Measurements from ENCODE around the gene ASCL5. TPM values are rescaled to one million over a fixed set of nuclear protein-coding genes. Genes with fewer than 3 reads are reported as not detected.

Gene ASCL5
- total and polyA plus RNA-seq, 9 of the 15 experiments (the other 6 are each of a cell fraction or from before 2014, with no cell fraction given) = 0.09 TPM; not detected in 8

DNA sequence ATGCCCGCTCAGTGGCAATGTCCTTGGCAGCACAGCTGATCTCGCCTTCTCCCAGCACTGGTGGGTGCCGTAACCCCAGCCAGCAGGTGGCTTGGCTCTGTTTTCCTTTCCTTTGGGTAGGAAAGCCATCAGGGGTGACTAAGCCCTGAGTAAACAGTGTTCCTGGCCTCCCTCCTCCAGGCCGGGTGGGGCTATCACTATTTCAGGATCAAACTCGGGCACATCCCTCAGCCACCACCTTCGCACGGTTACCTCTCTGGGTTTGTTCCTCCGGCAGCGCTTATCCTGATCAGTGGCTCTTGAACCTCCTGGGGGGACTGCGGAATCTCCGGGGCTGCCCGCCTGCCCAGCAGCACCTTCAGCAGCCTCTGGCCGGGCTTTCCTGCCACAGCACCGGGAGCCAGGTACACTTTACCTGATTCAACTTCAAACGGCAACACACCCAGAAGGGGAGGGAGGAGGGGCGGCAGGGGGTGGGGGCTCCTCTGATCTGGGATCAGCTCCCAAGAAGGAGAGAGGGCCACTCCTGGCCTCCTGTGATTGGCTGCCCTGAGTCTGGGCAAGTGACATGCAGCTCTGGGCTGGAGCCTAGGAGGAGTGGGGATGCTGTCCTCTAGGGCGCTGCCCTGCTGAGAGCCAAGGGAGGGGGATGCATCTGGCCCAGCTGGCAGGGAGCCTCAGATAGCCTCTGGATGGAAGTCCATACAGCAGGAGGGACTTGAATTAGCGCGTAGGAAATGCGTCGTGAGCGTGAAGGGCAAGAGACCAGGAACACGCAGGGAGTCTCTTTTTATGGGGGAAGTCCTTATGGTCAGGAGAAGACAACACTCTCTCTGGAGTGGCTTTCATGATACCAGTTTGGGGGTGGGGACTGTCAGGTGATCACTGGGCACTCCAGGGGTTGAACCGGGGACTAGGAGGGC, at the start of gene ASCL5 (continued):
- TF ChIP-seq JUND (IDR thresholded peaks at IDR 0.05; ENCODE audit: borderline replicate concordance, low read depth, low read length) (peak; percentile 67), JUND (tag; IDR thresholded peaks at IDR 0.05; ENCODE audit: borderline replicate concordance, low read depth, low read length) (peak; percentile 56; the same call in 1 of the 3 replicates), ZC3H4 (CRISPR knock-in tag; IDR thresholded peaks at IDR 0.05; ENCODE audit: borderline replicate concordance) (no peak), RBFOX2 (IDR thresholded peaks at IDR 0.05; ENCODE audit: low read depth, low read length) (no peak), MAFK (IDR thresholded peaks at IDR 0.05; ENCODE audit: low read length) (no peak), CBX3 (IDR thresholded peaks at IDR 0.05; ENCODE audit: borderline replicate concordance in 1 of 2, low read length in 2 of 2) (no peak), MTA1 (IDR thresholded peaks at IDR 0.05; ENCODE audit: borderline replicate concordance) (no peak), FOXA3 (CRISPR knock-in tag; conservative IDR thresholded peaks at IDR 0.05 in 1 of 2, IDR thresholded peaks at IDR 0.05 in 1 of 2) (peak; percentile 73 to 84; a peak in 3 of 4 replicates), GTF2A2 (tag; IDR thresholded peaks at IDR 0.05) (no peak), FOSL1 (tag; conservative IDR thresholded peaks at IDR 0.05) (peak; percentile 83)
- TF ChIP-seq, protein P1, sequence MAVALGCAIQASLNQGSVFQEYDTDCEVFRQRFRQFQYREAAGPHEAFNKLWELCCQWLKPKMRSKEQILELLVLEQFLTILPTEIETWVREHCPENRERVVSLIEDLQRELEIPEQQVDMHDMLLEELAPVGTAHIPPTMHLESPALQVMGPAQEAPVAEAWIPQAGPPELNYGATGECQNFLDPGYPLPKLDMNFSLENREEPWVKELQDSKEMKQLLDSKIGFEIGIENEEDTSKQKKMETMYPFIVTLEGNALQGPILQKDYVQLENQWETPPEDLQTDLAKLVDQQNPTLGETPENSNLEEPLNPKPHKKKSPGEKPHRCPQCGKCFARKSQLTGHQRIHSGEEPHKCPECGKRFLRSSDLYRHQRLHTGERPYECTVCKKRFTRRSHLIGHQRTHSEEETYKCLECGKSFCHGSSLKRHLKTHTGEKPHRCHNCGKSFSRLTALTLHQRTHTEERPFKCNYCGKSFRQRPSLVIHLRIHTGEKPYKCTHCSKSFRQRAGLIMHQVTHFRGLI (CRISPR knock-in tag; IDR thresholded peaks at IDR 0.05) = no peak
- TF ChIP-seq, protein P2, sequence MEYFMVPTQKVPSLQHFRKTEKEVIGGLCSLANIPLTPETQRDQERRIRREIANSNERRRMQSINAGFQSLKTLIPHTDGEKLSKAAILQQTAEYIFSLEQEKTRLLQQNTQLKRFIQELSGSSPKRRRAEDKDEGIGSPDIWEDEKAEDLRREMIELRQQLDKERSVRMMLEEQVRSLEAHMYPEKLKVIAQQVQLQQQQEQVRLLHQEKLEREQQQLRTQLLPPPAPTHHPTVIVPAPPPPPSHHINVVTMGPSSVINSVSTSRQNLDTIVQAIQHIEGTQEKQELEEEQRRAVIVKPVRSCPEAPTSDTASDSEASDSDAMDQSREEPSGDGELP (CRISPR knock-in tag; IDR thresholded peaks at IDR 0.05; ENCODE audit: borderline replicate concordance) = peak; percentile 41; the same call in 1 of the 2 replicates
- TF ChIP-seq, protein P3, sequence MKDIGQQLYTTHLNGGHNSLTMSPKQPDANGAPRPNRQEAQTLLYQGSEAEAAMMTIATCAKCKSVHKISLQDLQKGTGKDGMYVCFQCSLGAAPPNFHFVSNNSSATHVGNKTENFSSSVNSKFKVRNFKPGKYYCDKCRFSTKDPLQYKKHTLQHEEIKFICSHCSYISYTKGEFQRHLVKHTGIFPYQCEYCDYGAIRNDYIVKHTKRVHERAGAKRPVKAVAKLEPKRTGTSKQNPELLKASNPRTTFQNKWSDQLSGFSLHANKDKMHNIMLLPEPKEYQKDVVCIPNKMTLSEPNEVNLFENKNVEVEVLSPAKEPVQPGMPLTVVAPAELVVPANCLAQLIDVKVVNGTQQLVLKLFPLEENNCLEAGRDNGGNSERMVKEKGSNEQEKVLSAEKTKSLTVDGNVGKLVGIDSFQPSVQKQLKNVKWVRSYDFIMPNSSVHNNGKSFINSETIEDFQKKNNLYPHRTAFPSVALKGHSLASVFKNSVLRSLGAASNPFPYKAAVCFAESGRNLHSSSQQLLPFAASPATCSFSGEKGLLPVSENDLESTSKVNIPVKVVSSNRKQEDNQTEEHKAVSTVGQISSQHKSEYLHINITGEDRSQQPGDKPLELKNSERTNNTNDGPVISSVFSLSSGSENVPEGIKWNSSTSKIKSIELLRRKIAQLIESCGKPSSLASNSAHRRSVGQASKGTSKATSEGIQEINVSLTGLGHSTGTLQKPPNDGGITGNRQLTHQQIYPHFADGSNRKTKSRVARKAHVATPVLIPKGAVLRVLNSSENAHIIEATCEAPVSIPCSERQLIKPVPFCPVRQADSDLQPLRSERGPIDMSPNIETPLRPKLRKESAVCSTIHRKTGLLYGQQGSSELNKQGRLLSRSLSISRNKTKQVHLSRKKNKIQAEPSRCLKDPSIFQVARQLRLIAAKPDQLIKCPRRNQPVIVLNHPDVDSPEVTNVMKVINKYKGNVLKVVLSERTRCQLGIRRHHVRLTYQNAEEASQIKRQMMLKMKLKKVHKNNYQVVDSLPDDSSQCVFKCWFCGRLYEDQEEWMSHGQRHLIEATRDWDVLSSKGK (CRISPR knock-in tag; IDR thresholded peaks at IDR 0.05) = no peak
- TF ChIP-seq, protein P4, sequence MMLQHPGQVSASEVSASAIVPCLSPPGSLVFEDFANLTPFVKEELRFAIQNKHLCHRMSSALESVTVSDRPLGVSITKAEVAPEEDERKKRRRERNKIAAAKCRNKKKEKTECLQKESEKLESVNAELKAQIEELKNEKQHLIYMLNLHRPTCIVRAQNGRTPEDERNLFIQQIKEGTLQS (IDR thresholded peaks at IDR 0.05) = peak; percentile 39; the same call in 1 of the 2 replicates
- TF ChIP-seq, protein P4 (CRISPR knock-in tag; conservative IDR thresholded peaks at IDR 0.05) = no peak

All from K562 (cell line).